ENCODE results near the gene AHCYL1.

DNA sequence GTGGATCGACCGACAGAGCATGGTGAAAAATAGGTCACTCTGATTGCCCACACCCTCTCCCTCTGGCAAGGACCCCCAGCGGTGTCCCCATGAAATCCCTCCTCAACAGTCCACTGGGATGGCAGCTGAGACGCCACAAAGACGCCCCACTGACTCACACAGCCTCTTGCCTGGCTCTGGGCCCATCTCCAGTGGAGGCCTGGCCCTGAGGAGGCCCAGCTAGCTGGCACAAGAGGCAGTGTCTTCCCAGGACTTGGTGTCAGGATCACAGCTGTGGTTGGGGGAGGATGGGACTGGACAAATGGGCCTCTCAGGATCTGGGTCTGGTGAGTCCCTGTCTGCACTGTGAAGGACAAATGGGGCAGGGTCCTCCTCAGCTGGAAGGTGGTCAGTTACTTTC, 81.3 kb downstream of the AHCYL1 start:
- TF ChIP-seq, protein P1, sequence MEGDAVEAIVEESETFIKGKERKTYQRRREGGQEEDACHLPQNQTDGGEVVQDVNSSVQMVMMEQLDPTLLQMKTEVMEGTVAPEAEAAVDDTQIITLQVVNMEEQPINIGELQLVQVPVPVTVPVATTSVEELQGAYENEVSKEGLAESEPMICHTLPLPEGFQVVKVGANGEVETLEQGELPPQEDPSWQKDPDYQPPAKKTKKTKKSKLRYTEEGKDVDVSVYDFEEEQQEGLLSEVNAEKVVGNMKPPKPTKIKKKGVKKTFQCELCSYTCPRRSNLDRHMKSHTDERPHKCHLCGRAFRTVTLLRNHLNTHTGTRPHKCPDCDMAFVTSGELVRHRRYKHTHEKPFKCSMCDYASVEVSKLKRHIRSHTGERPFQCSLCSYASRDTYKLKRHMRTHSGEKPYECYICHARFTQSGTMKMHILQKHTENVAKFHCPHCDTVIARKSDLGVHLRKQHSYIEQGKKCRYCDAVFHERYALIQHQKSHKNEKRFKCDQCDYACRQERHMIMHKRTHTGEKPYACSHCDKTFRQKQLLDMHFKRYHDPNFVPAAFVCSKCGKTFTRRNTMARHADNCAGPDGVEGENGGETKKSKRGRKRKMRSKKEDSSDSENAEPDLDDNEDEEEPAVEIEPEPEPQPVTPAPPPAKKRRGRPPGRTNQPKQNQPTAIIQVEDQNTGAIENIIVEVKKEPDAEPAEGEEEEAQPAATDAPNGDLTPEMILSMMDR (IDR thresholded peaks at IDR 0.05 in 8 of 11, conservative IDR thresholded peaks at IDR 0.05 in 3 of 11) = no peak
- TF ChIP-seq POLR2AphosphoS5 (IDR thresholded peaks at IDR 0.05) (no peak), POLR2A (IDR thresholded peaks at IDR 0.05) (no peak)
